ENCODE measurements around the gene IKZF3. TPM values are rescaled to one million over a fixed set of nuclear protein-coding genes. Genes with fewer than 3 reads are reported as not detected.

The IKZF3 gene
- total and polyA plus RNA-seq, 10 of the 15 experiments (the other 5 are each of a cell fraction or from before 2014, with no cell fraction given) = 5.5 to 98.2 (median 47.6) TPM

DNA sequence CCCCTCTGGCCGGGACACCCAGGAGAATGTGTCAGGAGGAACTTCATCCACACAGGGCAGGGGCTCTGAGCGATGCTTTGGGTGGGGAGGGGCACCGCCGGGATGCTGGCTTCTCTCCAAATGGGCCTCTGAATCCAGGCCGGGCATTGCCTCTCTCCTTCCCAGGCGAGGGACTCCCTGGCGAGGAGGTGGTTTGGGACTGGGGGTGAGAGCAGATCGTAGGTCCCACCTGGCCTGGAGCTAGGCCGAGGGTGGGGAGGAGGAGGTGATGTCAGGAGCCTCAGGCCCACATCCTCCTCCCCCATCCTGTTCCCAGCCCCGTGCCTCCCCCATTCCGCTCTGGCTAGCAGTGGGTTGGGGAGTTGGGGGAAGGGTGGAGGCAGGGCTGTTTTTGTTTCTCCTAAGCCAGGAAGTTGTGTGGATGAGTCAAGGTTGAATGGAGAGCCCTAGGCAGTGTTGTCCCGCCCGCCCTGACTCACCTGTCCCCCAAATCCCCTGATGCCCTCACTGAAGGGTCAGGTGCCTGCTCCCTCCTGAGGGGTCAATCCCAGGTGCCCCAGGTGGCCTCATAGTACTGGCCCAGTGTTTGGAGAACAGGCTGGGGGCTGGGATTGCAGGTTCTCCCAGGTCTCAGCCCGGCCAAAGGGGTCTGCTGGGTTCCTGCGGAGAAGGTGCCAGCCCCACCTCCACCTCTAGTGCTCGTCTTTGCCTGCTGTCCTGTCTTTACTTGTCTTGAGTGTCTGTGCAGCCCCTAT, 123.6 kb downstream of the IKZF3 start (continued):
- TF ChIP-seq RCOR1 (conservative IDR thresholded peaks at IDR 0.05; ENCODE audit: low read depth, low read length) = no peak

DNA sequence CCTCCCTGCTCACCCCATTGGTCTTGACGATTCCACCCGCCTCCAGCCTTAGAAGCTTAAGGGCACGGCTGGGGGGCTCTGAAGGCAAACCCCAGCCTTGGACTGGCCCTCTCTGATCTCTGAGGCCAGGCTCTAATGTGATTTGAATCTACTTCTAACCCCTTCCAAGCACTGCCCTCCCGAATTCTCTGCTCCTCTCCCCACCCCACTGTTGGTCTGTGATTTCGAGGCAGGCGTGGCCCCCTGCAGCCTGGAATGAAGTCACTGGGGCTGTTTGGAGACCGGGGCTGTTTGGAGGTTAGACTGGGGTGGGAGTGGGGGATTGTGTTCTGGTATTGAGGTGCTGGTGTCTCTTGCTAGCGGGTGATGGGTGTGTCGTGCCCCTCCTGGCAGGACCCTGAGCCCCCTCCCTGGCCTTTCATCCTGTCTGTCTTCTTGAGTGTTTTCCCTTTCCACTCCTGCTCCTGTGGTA, 124.2 kb downstream of the IKZF3 start:
- SMC1A ChIA-PET (ENCODE audit: uncharacterized antibody, unreplicated experiment) = no interaction called here
- TF ChIP-seq POLR2AphosphoS5 (IDR thresholded peaks at IDR 0.05; ENCODE audit: low read length) (no peak), NFYA (IDR thresholded peaks at IDR 0.05; ENCODE audit: borderline replicate concordance, low read depth, low read length) (no peak), SREBF1 (IDR thresholded peaks at IDR 0.05; ENCODE audit: low read length) (no peak), TCF3 (IDR thresholded peaks at IDR 0.05; ENCODE audit: borderline replicate concordance, insufficient read depth, low read depth, low read length) (no peak), YBX1 (IDR thresholded peaks at IDR 0.05) (no peak), NFYB (IDR thresholded peaks at IDR 0.05; ENCODE audit: insufficient read depth, low read depth, low read length) (no peak), SP1 (IDR thresholded peaks at IDR 0.05; ENCODE audit: low read depth, low read length) (no peak), CREM (IDR thresholded peaks at IDR 0.05; ENCODE audit: low read depth) (no peak), IKZF1 (conservative IDR thresholded peaks at IDR 0.05) (no peak), PAX5 (IDR thresholded peaks at IDR 0.05; ENCODE audit: borderline replicate concordance, low read depth, low read length) (no peak), MTA3 (IDR thresholded peaks at IDR 0.05; ENCODE audit: borderline replicate concordance, low read length) (no peak), RELA (IDR thresholded peaks at IDR 0.05; ENCODE audit: borderline replicate concordance, partially characterized antibody) (no peak), NRF1 (conservative IDR thresholded peaks at IDR 0.05; ENCODE audit: low read depth, low read length) (no peak), CHD1 (IDR thresholded peaks at IDR 0.05; ENCODE audit: low read depth, low read length) (no peak), RFX5 (IDR thresholded peaks at IDR 0.05; ENCODE audit: low read depth, low read length) (no peak), SPI1 (IDR thresholded peaks at IDR 0.05; ENCODE audit: borderline replicate concordance, insufficient read depth, low read depth, low read length) (no peak), DPF2 (IDR thresholded peaks at IDR 0.05) (no peak)
- TF ChIP-seq, protein P1, sequence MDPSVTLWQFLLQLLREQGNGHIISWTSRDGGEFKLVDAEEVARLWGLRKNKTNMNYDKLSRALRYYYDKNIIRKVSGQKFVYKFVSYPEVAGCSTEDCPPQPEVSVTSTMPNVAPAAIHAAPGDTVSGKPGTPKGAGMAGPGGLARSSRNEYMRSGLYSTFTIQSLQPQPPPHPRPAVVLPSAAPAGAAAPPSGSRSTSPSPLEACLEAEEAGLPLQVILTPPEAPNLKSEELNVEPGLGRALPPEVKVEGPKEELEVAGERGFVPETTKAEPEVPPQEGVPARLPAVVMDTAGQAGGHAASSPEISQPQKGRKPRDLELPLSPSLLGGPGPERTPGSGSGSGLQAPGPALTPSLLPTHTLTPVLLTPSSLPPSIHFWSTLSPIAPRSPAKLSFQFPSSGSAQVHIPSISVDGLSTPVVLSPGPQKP (IDR thresholded peaks at IDR 0.05; ENCODE audit: low read depth, low read length) = no peak
- TF ChIP-seq, protein P2, sequence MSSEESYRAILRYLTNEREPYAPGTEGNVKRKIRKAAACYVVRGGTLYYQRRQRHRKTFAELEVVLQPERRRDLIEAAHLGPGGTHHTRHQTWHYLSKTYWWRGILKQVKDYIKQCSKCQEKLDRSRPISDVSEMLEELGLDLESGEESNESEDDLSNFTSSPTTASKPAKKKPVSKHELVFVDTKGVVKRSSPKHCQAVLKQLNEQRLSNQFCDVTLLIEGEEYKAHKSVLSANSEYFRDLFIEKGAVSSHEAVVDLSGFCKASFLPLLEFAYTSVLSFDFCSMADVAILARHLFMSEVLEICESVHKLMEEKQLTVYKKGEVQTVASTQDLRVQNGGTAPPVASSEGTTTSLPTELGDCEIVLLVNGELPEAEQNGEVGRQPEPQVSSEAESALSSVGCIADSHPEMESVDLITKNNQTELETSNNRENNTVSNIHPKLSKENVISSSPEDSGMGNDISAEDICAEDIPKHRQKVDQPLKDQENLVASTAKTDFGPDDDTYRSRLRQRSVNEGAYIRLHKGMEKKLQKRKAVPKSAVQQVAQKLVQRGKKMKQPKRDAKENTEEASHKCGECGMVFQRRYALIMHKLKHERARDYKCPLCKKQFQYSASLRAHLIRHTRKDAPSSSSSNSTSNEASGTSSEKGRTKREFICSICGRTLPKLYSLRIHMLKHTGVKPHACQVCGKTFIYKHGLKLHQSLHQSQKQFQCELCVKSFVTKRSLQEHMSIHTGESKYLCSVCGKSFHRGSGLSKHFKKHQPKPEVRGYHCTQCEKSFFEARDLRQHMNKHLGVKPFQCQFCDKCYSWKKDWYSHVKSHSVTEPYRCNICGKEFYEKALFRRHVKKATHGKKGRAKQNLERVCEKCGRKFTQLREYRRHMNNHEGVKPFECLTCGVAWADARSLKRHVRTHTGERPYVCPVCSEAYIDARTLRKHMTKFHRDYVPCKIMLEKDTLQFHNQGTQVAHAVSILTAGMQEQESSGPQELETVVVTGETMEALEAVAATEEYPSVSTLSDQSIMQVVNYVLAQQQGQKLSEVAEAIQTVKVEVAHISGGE (CRISPR knock-in tag; IDR thresholded peaks at IDR 0.05) = no peak

More for the DNA sequence above, 124.2 kb downstream of the IKZF3 start:
- Histone ChIP-seq H3K4me1 (ENCODE audit: control insufficient read depth, insufficient read depth, low read length) (peaks cover 10% of the 10 kb centered on the region), H4K20me1 (ENCODE audit: control insufficient read depth, insufficient read depth) (no peaks in the 10 kb centered on the region), H3K4me3 (no peak overlapping the region), H3K27me3 (replicated peaks in 1 of 2; ENCODE audit: control insufficient read depth in 2 of 2, insufficient read depth in 2 of 2, low read length in 1 of 2) (peaks cover 0 to 2% of the 10 kb centered on the region in 2 experiments; a peak in 2 of 4 replicates), H3K79me2 (ENCODE audit: control insufficient read depth, insufficient read depth, low read length) (no peaks in the 10 kb centered on the region), H3K36me3 (ENCODE audit: control insufficient read depth in 2 of 2, insufficient read depth in 2 of 2, low read length in 1 of 2) (no peaks in the 10 kb centered on the region), H3K9me3 (replicated peaks; ENCODE audit: control insufficient read depth, insufficient read depth, low read length) (no peaks in the 10 kb centered on the region), H3K4me2 (ENCODE audit: control insufficient read depth, insufficient read depth) (peak overlapping the region; percentile 45; the same call in 1 of the 2 replicates), H3K9ac (ENCODE audit: control insufficient read depth, insufficient read depth, low read length) (no peak overlapping the region), H3K27ac (ENCODE audit: control insufficient read depth, insufficient read depth) (no peak overlapping the region), H2AFZ (ENCODE audit: control insufficient read depth, low read depth, low read length) (peak overlapping the region; percentile 52; the same call in 1 of the 2 replicates)
- intact Hi-C loops (cut with micrococcal nuclease; ENCODE audit: unreplicated experiment) (no loop called here), in situ Hi-C loops (cut with MboI) (no loop called here)
- WGBS (ENCODE audit: insufficient coverage, insufficient replicate concordance, low lambda C conversion rate, missing lambda C conversion rate) = 59% methylated on average over 9 of the region's 9 CpGs
- POLR2A ChIA-PET = interaction anchor here (0.6 kb wide), 1 partner anchor 1449 kb away, joined by 5 read pairs; no protein-coding TSS in a partner anchor
- ATAC-seq = no peak
- no TSS peak for BruUV-seq (replicated peaks)
- RAD21 ChIA-PET (ENCODE audit: unreplicated experiment) = interaction anchor here (1.0 kb wide), 1 partner anchor 10 kb away, joined by 4 read pairs; no protein-coding TSS in a partner anchor
- FAIRE-seq = no peak
- CTCF ChIA-PET = interaction anchor here (0.6 to 1.0 kb wide), 4 partner anchors 9 to 116 kb away, joined by 3 to 7 read pairs (median 3); partner anchors contain the start of gene MIEN1
- DNase-seq (ENCODE audit: low read depth, low spot score) = no peak
